ENCODE data around the gene LRRC3. TPM values are rescaled to one million over a fixed set of nuclear protein-coding genes. Genes with fewer than 3 reads are reported as not detected.

The LRRC3 gene
- total RNA-seq, 1 experiment from 2014 or later, result 4.7 TPM

DNA sequence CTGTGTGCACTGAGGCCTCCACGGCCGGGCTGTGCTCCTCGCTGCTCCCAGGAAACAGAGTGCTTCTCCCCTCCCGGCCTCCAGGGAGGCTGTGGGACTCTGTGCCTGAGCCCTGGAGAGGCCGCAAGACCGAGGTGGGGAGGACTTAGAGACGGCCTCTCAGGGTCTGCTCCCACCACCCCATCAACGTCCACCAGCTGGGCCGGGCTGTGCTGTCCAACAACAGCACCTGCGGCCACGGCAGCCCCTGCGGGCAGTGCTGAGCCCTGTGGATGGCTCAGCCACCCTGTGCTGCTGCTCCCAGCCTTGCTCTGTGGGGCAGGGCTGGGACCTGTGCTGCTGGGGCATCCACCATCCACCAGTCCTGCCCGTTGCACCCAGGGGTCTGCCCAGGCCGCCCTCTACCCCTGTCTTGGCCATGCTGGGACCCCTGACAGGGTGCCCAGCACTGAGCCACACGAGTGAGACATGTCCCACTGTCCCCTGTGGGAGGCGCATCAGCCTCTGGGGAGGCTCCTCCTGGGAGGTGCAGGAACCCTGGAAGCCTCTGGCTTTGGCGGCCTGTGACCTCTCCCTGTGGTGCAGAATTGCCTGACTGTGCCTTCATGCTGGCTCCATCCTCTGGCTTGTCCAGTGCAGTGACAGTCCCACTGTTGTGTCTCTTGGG is 31.2 kb upstream of the LRRC3 start:
- peaks cover 3% of the 10 kb centered on the region; the same call in 1 of the 2 replicates for H3K9me3 ChIP-seq
- H3K27me3 Mint-ChIP-seq (ENCODE audit: insufficient read depth, unreplicated experiment), result no peaks in the 10 kb centered on the region
- ChIA-PET CTCF (no interaction called here), POLR2A (no interaction called here)
- H3K36me3 Mint-ChIP-seq (ENCODE audit: insufficient read depth, unreplicated experiment), result peaks cover 4% of the 10 kb centered on the region
- no peaks in the 10 kb centered on the region for H3K27me3 ChIP-seq (replicated peaks; ENCODE audit: control insufficient read depth, insufficient read depth, low read length)
- no peaks in the 10 kb centered on the region for H3K4me1 ChIP-seq
- H3K9me3 Mint-ChIP-seq (ENCODE audit: unreplicated experiment), result peaks cover 10% of the 10 kb centered on the region
- H3K36me3 ChIP-seq (ENCODE audit: control insufficient read depth, insufficient read depth, low read length), result no peaks in the 10 kb centered on the region
- H3K4me1 Mint-ChIP-seq (ENCODE audit: low read depth, unreplicated experiment), result no peaks in the 10 kb centered on the region
- H3K27ac Mint-ChIP-seq (ENCODE audit: unreplicated experiment), result no peak overlapping the region
- intact Hi-C loops (cut with micrococcal nuclease; ENCODE audit: unreplicated experiment), result no loop called here
- peak in 1 of 2 experiments; percentile 27 for DNase-seq
- TF ChIP-seq, protein P1, sequence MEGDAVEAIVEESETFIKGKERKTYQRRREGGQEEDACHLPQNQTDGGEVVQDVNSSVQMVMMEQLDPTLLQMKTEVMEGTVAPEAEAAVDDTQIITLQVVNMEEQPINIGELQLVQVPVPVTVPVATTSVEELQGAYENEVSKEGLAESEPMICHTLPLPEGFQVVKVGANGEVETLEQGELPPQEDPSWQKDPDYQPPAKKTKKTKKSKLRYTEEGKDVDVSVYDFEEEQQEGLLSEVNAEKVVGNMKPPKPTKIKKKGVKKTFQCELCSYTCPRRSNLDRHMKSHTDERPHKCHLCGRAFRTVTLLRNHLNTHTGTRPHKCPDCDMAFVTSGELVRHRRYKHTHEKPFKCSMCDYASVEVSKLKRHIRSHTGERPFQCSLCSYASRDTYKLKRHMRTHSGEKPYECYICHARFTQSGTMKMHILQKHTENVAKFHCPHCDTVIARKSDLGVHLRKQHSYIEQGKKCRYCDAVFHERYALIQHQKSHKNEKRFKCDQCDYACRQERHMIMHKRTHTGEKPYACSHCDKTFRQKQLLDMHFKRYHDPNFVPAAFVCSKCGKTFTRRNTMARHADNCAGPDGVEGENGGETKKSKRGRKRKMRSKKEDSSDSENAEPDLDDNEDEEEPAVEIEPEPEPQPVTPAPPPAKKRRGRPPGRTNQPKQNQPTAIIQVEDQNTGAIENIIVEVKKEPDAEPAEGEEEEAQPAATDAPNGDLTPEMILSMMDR (IDR thresholded peaks at IDR 0.05; ENCODE audit: insufficient read depth in 1 of 2, low read depth in 1 of 2, low read length in 1 of 2, severe bottlenecking in 1 of 2, unreplicated experiment in 1 of 2), result no peak
- H3K4me3 ChIP-seq (ENCODE audit: low read depth, low read length), result no peak overlapping the region
- BruUV-seq (replicated peaks), result no TSS peak
- H3K4me3 Mint-ChIP-seq (ENCODE audit: unreplicated experiment), result no peak overlapping the region

DNA sequence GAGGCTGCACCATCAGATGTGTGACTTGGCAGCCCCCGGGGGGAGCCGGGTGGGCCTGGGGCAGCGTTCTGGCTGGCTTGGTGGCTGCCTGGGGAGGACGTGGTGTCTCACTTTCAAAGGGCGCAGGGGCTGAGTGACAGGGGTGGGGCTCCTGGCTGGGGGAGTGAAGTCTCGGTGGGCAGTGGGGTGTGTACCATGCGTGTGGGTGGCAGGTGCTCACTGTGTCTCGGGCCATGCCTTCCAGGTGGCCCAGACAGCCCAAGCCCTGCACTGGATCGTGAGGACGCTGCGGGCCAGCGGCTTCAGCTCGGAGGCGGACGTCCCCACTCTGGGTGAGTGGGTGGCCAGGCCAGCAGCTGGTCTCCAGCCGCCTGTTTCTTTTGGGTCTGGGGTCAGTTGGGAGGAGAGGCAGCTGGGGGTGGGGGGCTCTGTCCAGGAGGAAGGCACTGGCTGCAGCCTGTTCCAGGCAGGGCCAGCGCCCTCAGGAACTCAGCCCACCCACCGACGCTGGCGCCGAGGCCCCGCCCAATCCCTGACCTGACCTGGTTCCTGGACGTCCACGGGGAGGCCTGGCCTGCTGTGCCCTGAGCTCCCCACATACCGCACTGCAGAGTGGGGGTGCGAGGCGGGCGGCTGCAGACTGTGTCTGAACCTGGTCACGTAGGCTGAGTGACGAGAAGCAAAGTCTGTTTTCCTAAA is 30.6 kb upstream of the LRRC3 start:
- POLR2A ChIA-PET, result no interaction called here
- DNase-seq, result peak in 1 of 2 experiments; percentile 25
- no peak overlapping the region for H3K4me3 ChIP-seq (ENCODE audit: low read depth, low read length)
- Mint-ChIP-seq H3K27ac (ENCODE audit: unreplicated experiment) (no peak overlapping the region), H3K4me3 (ENCODE audit: unreplicated experiment) (no peak overlapping the region), H3K4me1 (ENCODE audit: low read depth, unreplicated experiment) (no peaks in the 10 kb centered on the region), H3K27me3 (ENCODE audit: insufficient read depth, unreplicated experiment) (no peaks in the 10 kb centered on the region), H3K9me3 (ENCODE audit: unreplicated experiment) (peaks cover 8% of the 10 kb centered on the region), H3K36me3 (ENCODE audit: insufficient read depth, unreplicated experiment) (peaks cover 4% of the 10 kb centered on the region)
- H3K4me1 ChIP-seq, result no peaks in the 10 kb centered on the region
- peaks cover 8% of the 10 kb centered on the region for H3K9me3 ChIP-seq
- BruUV-seq (replicated peaks), result no TSS peak
- TF ChIP-seq, protein P1 (IDR thresholded peaks at IDR 0.05; ENCODE audit: insufficient read depth in 1 of 2, low read depth in 1 of 2, low read length in 1 of 2, severe bottlenecking in 1 of 2, unreplicated experiment in 1 of 2), result no peak
- CTCF ChIA-PET, result no interaction called here
- H3K36me3 ChIP-seq (ENCODE audit: control insufficient read depth, insufficient read depth, low read length), result no peaks in the 10 kb centered on the region
- intact Hi-C loops (cut with micrococcal nuclease; ENCODE audit: unreplicated experiment), result no loop called here
- no peaks in the 10 kb centered on the region for H3K27me3 ChIP-seq (replicated peaks; ENCODE audit: control insufficient read depth, insufficient read depth, low read length)

DNA sequence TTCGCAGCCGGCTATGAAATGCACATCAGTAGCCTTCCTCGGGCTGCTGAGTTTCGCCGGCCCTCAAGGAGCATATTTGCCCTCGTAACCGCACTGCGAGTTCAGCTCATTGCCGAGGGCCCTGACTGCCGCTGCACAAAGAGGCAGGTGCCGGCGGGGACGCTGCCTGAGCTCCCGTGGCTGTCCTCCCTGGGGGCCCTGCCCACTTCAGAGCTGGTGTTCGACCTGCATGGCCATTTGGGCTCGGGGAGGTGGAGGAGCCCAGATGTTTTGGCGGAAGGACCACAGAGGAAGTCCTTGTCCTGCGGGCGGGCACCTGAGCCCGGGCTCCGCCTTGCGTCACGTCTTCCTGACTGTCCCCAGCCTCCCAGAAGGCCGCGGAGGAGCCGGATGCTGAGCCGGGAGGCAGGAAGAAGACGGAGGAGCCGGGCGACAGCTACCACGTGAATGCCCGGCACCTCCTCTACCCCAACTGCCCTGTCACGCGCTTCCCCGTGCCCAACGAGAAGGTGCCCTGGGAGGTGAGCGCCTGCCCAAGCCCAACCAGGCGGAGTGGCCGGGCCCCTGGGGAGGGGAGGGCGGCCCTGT is 29.9 kb upstream of the LRRC3 start:
- CTCF ChIA-PET, result no interaction called here
- Histone ChIP-seq H3K4me3 (ENCODE audit: low read depth, low read length) (no peak overlapping the region), H3K27me3 (replicated peaks; ENCODE audit: control insufficient read depth, insufficient read depth, low read length) (no peaks in the 10 kb centered on the region), H3K4me1 (no peaks in the 10 kb centered on the region), H3K9me3 (peaks cover 10% of the 10 kb centered on the region), H3K36me3 (ENCODE audit: control insufficient read depth, insufficient read depth, low read length) (no peaks in the 10 kb centered on the region)
- TF ChIP-seq, protein P1 (IDR thresholded peaks at IDR 0.05; ENCODE audit: insufficient read depth in 1 of 2, low read depth in 1 of 2, low read length in 1 of 2, severe bottlenecking in 1 of 2, unreplicated experiment in 1 of 2), result no peak
- no TSS peak for BruUV-seq (replicated peaks)
- Mint-ChIP-seq H3K36me3 (ENCODE audit: insufficient read depth, unreplicated experiment) (peaks cover 4% of the 10 kb centered on the region), H3K4me3 (ENCODE audit: unreplicated experiment) (no peak overlapping the region), H3K9me3 (ENCODE audit: unreplicated experiment) (peaks cover 11% of the 10 kb centered on the region), H3K27ac (ENCODE audit: unreplicated experiment) (no peak overlapping the region), H3K4me1 (ENCODE audit: low read depth, unreplicated experiment) (no peaks in the 10 kb centered on the region), H3K27me3 (ENCODE audit: insufficient read depth, unreplicated experiment) (no peaks in the 10 kb centered on the region)
- POLR2A ChIA-PET, result no interaction called here
- peak in 1 of 2 experiments; percentile 31 for DNase-seq
- intact Hi-C loops (cut with micrococcal nuclease; ENCODE audit: unreplicated experiment), result no loop called here
